ENCODE results near the gene GNAZ. TPM values are rescaled to one million over a fixed set of nuclear protein-coding genes. Genes with fewer than 3 reads are reported as not detected.

GNAZ gene
- total and polyA plus RNA-seq, 7 donors, result under 0.01 to 27.6 (median 22.8) TPM

GRCh38 chr22:23122992-23123803, 52.9 kb downstream of the GNAZ start:
- H3K36me3 ChIP-seq, result peaks cover 0 to 7% (median 0%) of the 10 kb centered on the region in 4 donors
- TF ChIP-seq EP300 (IDR thresholded peaks at IDR 0.05) (no peak), POLR2A (IDR thresholded peaks at IDR 0.05) (no peak), POLR2AphosphoS5 (IDR thresholded peaks at IDR 0.05) (no peak)
- TF ChIP-seq, protein P1, sequence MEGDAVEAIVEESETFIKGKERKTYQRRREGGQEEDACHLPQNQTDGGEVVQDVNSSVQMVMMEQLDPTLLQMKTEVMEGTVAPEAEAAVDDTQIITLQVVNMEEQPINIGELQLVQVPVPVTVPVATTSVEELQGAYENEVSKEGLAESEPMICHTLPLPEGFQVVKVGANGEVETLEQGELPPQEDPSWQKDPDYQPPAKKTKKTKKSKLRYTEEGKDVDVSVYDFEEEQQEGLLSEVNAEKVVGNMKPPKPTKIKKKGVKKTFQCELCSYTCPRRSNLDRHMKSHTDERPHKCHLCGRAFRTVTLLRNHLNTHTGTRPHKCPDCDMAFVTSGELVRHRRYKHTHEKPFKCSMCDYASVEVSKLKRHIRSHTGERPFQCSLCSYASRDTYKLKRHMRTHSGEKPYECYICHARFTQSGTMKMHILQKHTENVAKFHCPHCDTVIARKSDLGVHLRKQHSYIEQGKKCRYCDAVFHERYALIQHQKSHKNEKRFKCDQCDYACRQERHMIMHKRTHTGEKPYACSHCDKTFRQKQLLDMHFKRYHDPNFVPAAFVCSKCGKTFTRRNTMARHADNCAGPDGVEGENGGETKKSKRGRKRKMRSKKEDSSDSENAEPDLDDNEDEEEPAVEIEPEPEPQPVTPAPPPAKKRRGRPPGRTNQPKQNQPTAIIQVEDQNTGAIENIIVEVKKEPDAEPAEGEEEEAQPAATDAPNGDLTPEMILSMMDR (IDR thresholded peaks at IDR 0.05), result no peak
- no peak overlapping the region for H3K27ac ChIP-seq
- no peaks in the 10 kb centered on the region for H3K27me3 ChIP-seq
- H3K4me1 ChIP-seq, result peaks cover 0 to 7% (median 3%) of the 10 kb centered on the region in 4 donors
- no peak overlapping the region for H3K4me3 ChIP-seq
- WGBS, 2 donors, result 95% methylated on average over 26 of the region's 26 CpGs
- H3K9me3 ChIP-seq, result no peaks in the 10 kb centered on the region
- intact Hi-C loops (cut with DNase I), result no loop called here
- DNase-seq, result no peak

DNA sequence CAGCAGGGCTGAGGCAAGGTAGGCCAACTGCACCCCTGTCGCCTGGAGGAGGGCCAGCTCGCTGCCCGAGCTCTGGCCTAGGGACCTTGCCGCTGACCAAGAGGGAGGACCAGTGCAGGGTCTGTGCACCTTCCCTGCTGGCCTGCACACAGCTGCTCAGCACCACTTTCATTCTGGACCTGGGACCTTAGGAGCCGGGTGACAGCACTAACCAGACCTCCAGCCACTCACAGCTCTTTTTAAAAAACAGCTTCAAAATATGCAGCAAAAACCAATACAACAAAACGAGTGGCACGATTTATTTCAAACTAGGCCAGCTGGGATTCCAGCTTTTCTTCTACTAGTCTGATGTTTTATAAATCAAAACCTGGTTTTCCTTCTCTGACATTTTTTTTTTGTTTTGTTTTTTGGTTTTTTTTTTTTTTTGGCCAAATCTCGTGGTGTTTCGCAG, 53.5 kb downstream of the GNAZ start:
- no peaks in the 10 kb centered on the region for H3K27me3 ChIP-seq
- TF ChIP-seq POLR2AphosphoS5 (IDR thresholded peaks at IDR 0.05) (no peak), POLR2A (IDR thresholded peaks at IDR 0.05) (no peak), EP300 (IDR thresholded peaks at IDR 0.05) (no peak)
- TF ChIP-seq, protein P1 (IDR thresholded peaks at IDR 0.05), result no peak
- peaks cover 0 to 7% (median 0%) of the 10 kb centered on the region in 4 donors for H3K36me3 ChIP-seq
- no peaks in the 10 kb centered on the region for H3K9me3 ChIP-seq
- DNase-seq, result no peak
- H3K4me1 ChIP-seq, result peaks cover 0 to 7% (median 5%) of the 10 kb centered on the region in 4 donors
- 82 to 88% methylated on average over 9 of the region's 9 CpGs for WGBS, 2 donors
- intact Hi-C loops (cut with DNase I), result no loop called here
- no peak overlapping the region for H3K4me3 ChIP-seq
- no peak overlapping the region for H3K27ac ChIP-seq

DNA sequence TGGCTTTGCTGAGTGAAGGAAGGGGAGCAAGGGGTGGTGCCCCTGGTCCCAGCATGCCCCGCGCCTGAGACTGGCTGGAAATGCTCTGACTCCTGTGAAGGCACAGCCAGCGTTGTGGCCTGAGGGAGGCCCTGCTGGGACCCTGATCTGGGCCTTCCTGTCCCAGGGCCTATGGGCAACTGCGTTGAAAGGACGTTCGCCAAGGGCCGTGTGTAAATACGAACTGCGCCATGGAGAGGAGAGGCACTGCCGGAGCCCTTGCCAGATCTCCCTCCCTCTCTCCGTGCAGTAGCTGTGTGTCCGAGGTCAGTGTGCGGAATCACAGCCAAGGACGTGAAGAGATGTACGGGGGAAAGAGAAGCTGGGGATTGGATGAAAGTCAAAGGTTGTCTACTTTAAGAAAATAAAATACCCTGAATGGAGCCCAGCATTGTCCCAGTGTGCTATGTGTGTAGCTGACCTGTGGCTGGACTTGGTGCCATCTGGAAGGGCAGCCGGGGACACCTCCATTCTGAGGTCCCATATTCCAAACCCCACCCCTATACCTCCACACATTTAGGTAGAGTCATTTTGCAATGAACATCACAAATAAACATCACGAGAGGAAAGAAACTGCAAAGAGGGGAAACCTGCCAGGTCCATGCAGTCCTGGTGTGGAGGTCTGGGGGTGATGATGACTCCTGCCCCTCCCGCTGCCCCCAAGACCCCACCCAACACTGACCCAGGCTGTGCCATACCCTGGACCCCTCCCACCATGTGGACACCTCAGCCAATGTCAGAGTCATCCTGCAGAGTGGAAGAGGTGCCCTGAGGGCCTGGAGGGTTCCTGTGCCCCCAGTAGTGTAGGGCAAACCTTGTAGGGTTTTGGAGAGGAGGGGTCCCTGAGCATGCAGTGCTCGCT, 54.5 kb downstream of the GNAZ start:
- H3K9me3 ChIP-seq, result no peaks in the 10 kb centered on the region
- H3K27ac ChIP-seq, result peak overlapping the region in 1 of 4 donors; percentile 19
- H3K4me1 ChIP-seq, result peaks cover 0 to 7% (median 5%) of the 10 kb centered on the region in 4 donors
- no peak overlapping the region for H3K4me3 ChIP-seq
- no peaks in the 10 kb centered on the region for H3K27me3 ChIP-seq
- no peak for DNase-seq
- intact Hi-C loops (cut with DNase I), result no loop called here
- peaks cover 0 to 7% (median 0%) of the 10 kb centered on the region in 4 donors for H3K36me3 ChIP-seq
- WGBS, 2 donors, result 80 to 82% methylated on average over 19 of the region's 19 CpGs
- no peak for TF ChIP-seq EP300 (IDR thresholded peaks at IDR 0.05)
- TF ChIP-seq, protein P1 (IDR thresholded peaks at IDR 0.05), result no peak

GRCh38 chr22:23125512-23126103, 55.3 kb downstream of the GNAZ start:
- Histone ChIP-seq H3K27me3 (no peaks in the 10 kb centered on the region), H3K4me1 (peaks cover 0 to 7% (median 5%) of the 10 kb centered on the region in 4 donors), H3K4me3 (no peak overlapping the region), H3K36me3 (peaks cover 0 to 7% (median 0%) of the 10 kb centered on the region in 4 donors), H3K27ac (no peak overlapping the region), H3K9me3 (no peaks in the 10 kb centered on the region)
- 87 to 92% methylated on average over 18 of the region's 18 CpGs for WGBS, 2 donors
- TF ChIP-seq EP300 (IDR thresholded peaks at IDR 0.05), result no peak
- no peak for TF ChIP-seq POLR2AphosphoS5 (IDR thresholded peaks at IDR 0.05)
- TF ChIP-seq, protein P1 (IDR thresholded peaks at IDR 0.05), result no peak
- TF ChIP-seq POLR2A (IDR thresholded peaks at IDR 0.05), result no peak
- DNase-seq, result no peak
- intact Hi-C loops (cut with DNase I), result no loop called here
